ENCODE data around the gene CADPS.

The CADPS gene

GRCh38 chr3:62378311-62378789 is 496.9 kb downstream of the CADPS start:
- H2AFZ ChIP-seq (ENCODE audit: low read depth) = no peak overlapping the region
- no peak overlapping the region for H3K4me2 ChIP-seq
- H3K27me3 ChIP-seq (ENCODE audit: insufficient read depth, low read depth) = no peaks in the 10 kb centered on the region
- H3K4me3 ChIP-seq (IDR thresholded peaks at IDR 0.05; ENCODE audit: insufficient read depth, low read depth, low read length) = no peak overlapping the region
- no peak for TF ChIP-seq CTCF (conservative IDR thresholded peaks at IDR 0.05; ENCODE audit: low read depth, low read length)
- no peak overlapping the region for H3K27ac ChIP-seq
- no peaks in the 10 kb centered on the region for H4K20me1 ChIP-seq (ENCODE audit: insufficient read depth)
- no peak overlapping the region for H3K9ac ChIP-seq
- no peaks in the 10 kb centered on the region for H3K79me2 ChIP-seq (ENCODE audit: insufficient read depth, low read depth)
- no peaks in the 10 kb centered on the region for H3K4me1 ChIP-seq (ENCODE audit: low read depth, poor library complexity, severe bottlenecking)
- no peaks in the 10 kb centered on the region for H3K36me3 ChIP-seq (ENCODE audit: insufficient read depth)

GRCh38 chr3:62376906-62377877 is 498.0 kb downstream of the CADPS start:
- Histone ChIP-seq H3K27ac (no peak overlapping the region), H3K4me1 (ENCODE audit: low read depth, poor library complexity, severe bottlenecking) (no peaks in the 10 kb centered on the region), H3K4me3 (IDR thresholded peaks at IDR 0.05; ENCODE audit: insufficient read depth, low read depth, low read length) (no peak overlapping the region)

GRCh38 chr3:62376454-62376720 is 498.8 kb downstream of the CADPS start:
- no peaks in the 10 kb centered on the region for H3K4me1 ChIP-seq (ENCODE audit: low read depth, poor library complexity, severe bottlenecking)
- H3K27ac ChIP-seq = no peak overlapping the region
- H4K20me1 ChIP-seq (ENCODE audit: insufficient read depth) = no peaks in the 10 kb centered on the region
- no peak overlapping the region for H2AFZ ChIP-seq (ENCODE audit: low read depth)
- no peaks in the 10 kb centered on the region for H3K79me2 ChIP-seq (ENCODE audit: insufficient read depth, low read depth)
- H3K4me3 ChIP-seq (IDR thresholded peaks at IDR 0.05; ENCODE audit: insufficient read depth, low read depth, low read length) = no peak overlapping the region
- H3K27me3 ChIP-seq (ENCODE audit: insufficient read depth, low read depth) = no peaks in the 10 kb centered on the region
- no peak for TF ChIP-seq CTCF (conservative IDR thresholded peaks at IDR 0.05; ENCODE audit: low read depth, low read length)
- no peaks in the 10 kb centered on the region for H3K36me3 ChIP-seq (ENCODE audit: insufficient read depth)
- no peak overlapping the region for H3K4me2 ChIP-seq
- no peak overlapping the region for H3K9ac ChIP-seq

More at GRCh38 chr3:62376906-62377877, 498.0 kb downstream of the CADPS start:
- no peaks in the 10 kb centered on the region for H4K20me1 ChIP-seq (ENCODE audit: insufficient read depth)
- no peak overlapping the region for H3K9ac ChIP-seq
- H2AFZ ChIP-seq (ENCODE audit: low read depth) = no peak overlapping the region
- H3K4me2 ChIP-seq = no peak overlapping the region
- TF ChIP-seq CTCF (conservative IDR thresholded peaks at IDR 0.05; ENCODE audit: low read depth, low read length) = no peak
- no peaks in the 10 kb centered on the region for H3K79me2 ChIP-seq (ENCODE audit: insufficient read depth, low read depth)
- H3K36me3 ChIP-seq (ENCODE audit: insufficient read depth) = no peaks in the 10 kb centered on the region
- no peaks in the 10 kb centered on the region for H3K27me3 ChIP-seq (ENCODE audit: insufficient read depth, low read depth)

- Histone ChIP-seq H3K79me2 (ENCODE audit: insufficient read depth, low read depth) (no peaks in the 10 kb centered on the region), H3K27me3 (ENCODE audit: insufficient read depth, low read depth) (no peaks in the 10 kb centered on the region), H3K27ac (no peak overlapping the region), H3K4me3 (IDR thresholded peaks at IDR 0.05; ENCODE audit: insufficient read depth, low read depth, low read length) (no peak overlapping the region), H2AFZ (ENCODE audit: low read depth) (no peak overlapping the region), H3K9ac (no peak overlapping the region), H3K4me2 (no peak overlapping the region), H3K36me3 (ENCODE audit: insufficient read depth) (no peaks in the 10 kb centered on the region), H4K20me1 (ENCODE audit: insufficient read depth) (no peaks in the 10 kb centered on the region), H3K4me1 (ENCODE audit: low read depth, poor library complexity, severe bottlenecking) (no peaks in the 10 kb centered on the region)
- TF ChIP-seq CTCF (conservative IDR thresholded peaks at IDR 0.05; ENCODE audit: low read depth, low read length) = no peak
Measured at GRCh38 chr3:62375655-62376453, 499.4 kb downstream of the CADPS start.

All from KMS-11 (cell line).